ENCODE data around the gene EBF3. TPM values are rescaled to one million over a fixed set of nuclear protein-coding genes. Genes with fewer than 3 reads are reported as not detected.

Gene EBF3
- total and polyA plus RNA-seq, 9 of the 15 experiments (the other 6 are each of a cell fraction or from before 2014, with no cell fraction given) = not detected

DNA sequence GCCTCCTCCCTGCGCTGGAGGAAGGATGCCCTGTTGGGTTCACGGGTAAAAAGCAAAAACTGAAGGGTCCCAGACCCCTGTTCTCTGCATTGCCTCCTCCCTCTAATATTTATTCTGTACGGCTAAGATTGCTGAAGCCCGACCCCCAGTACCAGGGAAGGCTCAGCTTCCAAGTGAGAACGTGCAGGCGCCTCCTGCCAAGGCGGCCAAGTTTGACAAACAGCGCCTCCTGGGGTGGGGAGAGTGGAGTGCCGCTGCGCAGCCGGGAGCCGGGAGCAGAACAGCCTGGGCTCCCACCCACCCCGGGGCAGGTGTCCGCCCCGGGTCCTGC lies 4.7 kb upstream of the EBF3 start:
- FAIRE-seq (no peak), ATAC-seq (no peak), DNase-seq (ENCODE audit: extremely low read depth in 1 of 4, low spot score in 3 of 4) (no peak)
- intact Hi-C loops (cut with micrococcal nuclease) (no loop called here), in situ Hi-C loops (cut with MboI) (no loop called here)
- no peak overlapping the region for H3K4me2 ChIP-seq (ENCODE audit: insufficient read depth, low read length)
- no peaks in the 10 kb centered on the region for H3K79me2 ChIP-seq (ENCODE audit: control insufficient read depth, insufficient read depth, low read length)
- H3K36me3 ChIP-seq (ENCODE audit: control insufficient read depth, insufficient read depth, low read length) = no peaks in the 10 kb centered on the region
- CTCF ChIA-PET (ENCODE audit: low intra/inter-chr PET ratio) = no interaction called here
- H3K27me3 ChIP-seq (ENCODE audit: control insufficient read depth in 2 of 2, insufficient read depth in 2 of 2, low read length in 2 of 2) = peaks cover 0 to 21% of the 10 kb centered on the region in 2 experiments; a peak in 1 of 5 replicates
- peaks cover 0 to 8% of the 10 kb centered on the region in 2 experiments; a peak in 2 of 5 replicates for H3K4me1 ChIP-seq (replicated peaks in 1 of 2; ENCODE audit: control insufficient read depth in 2 of 2, insufficient read depth in 2 of 2, low read length in 2 of 2)
- no peak overlapping the region for H3K9ac ChIP-seq (ENCODE audit: insufficient read depth in 1 of 2, low read depth in 2 of 2, low read length in 2 of 2)
- H3K9me1 ChIP-seq (ENCODE audit: control insufficient read depth, insufficient read depth, low read length) = no peaks in the 10 kb centered on the region
- TF ChIP-seq DDX20 (tag; IDR thresholded peaks at IDR 0.05; ENCODE audit: low read depth) (no peak), ESRRB (CRISPR knock-in tag; IDR thresholded peaks at IDR 0.05; ENCODE audit: borderline replicate concordance) (no peak), PHF21A (IDR thresholded peaks at IDR 0.05; ENCODE audit: borderline replicate concordance, low read depth) (no peak), NR4A1 (CRISPR knock-in tag; IDR thresholded peaks at IDR 0.05) (no peak), NR4A1 (tag; IDR thresholded peaks at IDR 0.05) (no peak), FOXA3 (CRISPR knock-in tag; conservative IDR thresholded peaks at IDR 0.05 in 1 of 2, IDR thresholded peaks at IDR 0.05 in 1 of 2) (no peak), OTX1 (CRISPR knock-in tag; IDR thresholded peaks at IDR 0.05) (no peak), MYNN (IDR thresholded peaks at IDR 0.05) (no peak), MYNN (CRISPR knock-in tag; IDR thresholded peaks at IDR 0.05) (no peak), YY1 (IDR thresholded peaks at IDR 0.05; ENCODE audit: borderline replicate concordance in 1 of 3, control insufficient read depth in 1 of 3, extremely low read depth in 1 of 3, insufficient read depth in 3 of 3, insufficient read length in 1 of 3, insufficient replicate concordance in 2 of 3, low read depth in 1 of 3, low read length in 2 of 3) (no peak), EP300 (IDR thresholded peaks at IDR 0.05; ENCODE audit: low read length) (no peak), ZBTB7A (IDR thresholded peaks at IDR 0.05; ENCODE audit: borderline replicate concordance, control insufficient read depth, low read depth, low read length) (no peak), ZNF224 (CRISPR knock-in tag; IDR thresholded peaks at IDR 0.05) (no peak), SRSF1 (IDR thresholded peaks at IDR 0.05; ENCODE audit: low read depth, low read length) (no peak), RAD51 (IDR thresholded peaks at IDR 0.05; ENCODE audit: borderline replicate concordance, low read depth) (no peak), ZBTB11 (CRISPR knock-in tag; IDR thresholded peaks at IDR 0.05) (no peak), PRPF4 (IDR thresholded peaks at IDR 0.05; ENCODE audit: insufficient read depth, low read depth, low read length, poor library complexity, severe bottlenecking) (no peak), ERF (CRISPR knock-in tag; IDR thresholded peaks at IDR 0.05) (no peak), ZNF165 (CRISPR knock-in tag; IDR thresholded peaks at IDR 0.05; ENCODE audit: borderline replicate concordance) (no peak), PYGO2 (tag; IDR thresholded peaks at IDR 0.05) (no peak), ZNF24 (IDR thresholded peaks at IDR 0.05) (no peak)
- no peak overlapping the region for H3K4me3 ChIP-seq
- POLR2A ChIA-PET = no interaction called here
- WGBS (ENCODE audit: insufficient coverage, low coverage, missing lambda C conversion rate) = 18% methylated on average over 3 of the region's 15 CpGs
- no peak overlapping the region for H2AFZ ChIP-seq (ENCODE audit: low read depth, low read length)
- no peaks in the 10 kb centered on the region for H4K20me1 ChIP-seq (replicated peaks; ENCODE audit: control insufficient read depth, insufficient read depth, low read length)
- no peaks in the 10 kb centered on the region for H3K9me3 ChIP-seq (replicated peaks; ENCODE audit: control insufficient read depth, insufficient read depth, low read depth, low read length)
- no peak overlapping the region for H3K27ac ChIP-seq (ENCODE audit: extremely low read depth, low read depth, low read length)
- no TSS peak for BruUV-seq (replicated peaks)
